Endothelial cell (in vitro differentiated cells): Measurements from ENCODE around the gene CALM3. TPM values are rescaled to one million over a fixed set of nuclear protein-coding genes. Genes with fewer than 3 reads are reported as not detected.

Source experiments
- DNase-seq: peaks from one replicate; pipeline ENCODE4 v3.0.0; 2021; ENCODE audit warnings: low spot score
- H3K27ac Mint-ChIP-seq: one replicate; pipeline ENCODE4 v1.8.0; 2021; ENCODE audit warnings: mixed read lengths, inconsistent platforms; ENCODE audit not compliant: unreplicated experiment
- H3K27me3 Mint-ChIP-seq: one replicate; pipeline ENCODE4 v1.8.0; 2021; ENCODE audit warnings: mild to moderate bottlenecking, moderate library complexity, mixed read lengths, inconsistent platforms; ENCODE audit not compliant: unreplicated experiment
- H3K36me3 Mint-ChIP-seq: one replicate; pipeline ENCODE4 v1.8.0; 2021; ENCODE audit warnings: mild to moderate bottlenecking, low read depth, mixed read lengths, inconsistent platforms; ENCODE audit not compliant: unreplicated experiment
- H3K4me1 Mint-ChIP-seq: one replicate; pipeline ENCODE4 v1.8.0; 2021; ENCODE audit warnings: mild to moderate bottlenecking, mixed read lengths, inconsistent platforms; ENCODE audit not compliant: unreplicated experiment
- H3K4me3 Mint-ChIP-seq: one replicate; pipeline ENCODE4 v1.8.0; 2021; ENCODE audit warnings: mild to moderate bottlenecking, mixed read lengths, inconsistent platforms; ENCODE audit not compliant: unreplicated experiment
- H3K9me3 Mint-ChIP-seq: one replicate; pipeline ENCODE4 v1.8.0; 2021; ENCODE audit warnings: mixed read lengths, inconsistent platforms; ENCODE audit not compliant: unreplicated experiment
- CTCF ChIP-seq: fragments of 200-600 bp; sonication (generic); IDR thresholded peaks from one replicate; pipeline ENCODE4 v1.5.0; 2021; ENCODE audit warnings: antibody characterized with exemption; ENCODE audit not compliant: unreplicated experiment
- total RNA-seq: library from RNA; stranded (reverse); fragmentation: NEBNext Ultra II Directional; extraction: Animal tissue kit (Norgen Biotek cat#: 25700); gene quantifications from one replicate; pipeline ENCODE4 v1.2.1, GENCODE V29; 2021; ENCODE audit not compliant: unreplicated experiment

Gene CALM3
- total RNA-seq, 1 donor from 2014 or later, result 564 TPM

GRCh38 chr19:46629546-46630025, 28.5 kb downstream of the CALM3 start:
- Mint-ChIP-seq H3K36me3 (peaks cover 4% of the 10 kb centered on the region), H3K27me3 (peaks cover 6% of the 10 kb centered on the region), H3K4me1 (peaks cover 9% of the 10 kb centered on the region), H3K9me3 (no peaks in the 10 kb centered on the region), H3K27ac (no peak overlapping the region), H3K4me3 (no peak overlapping the region)
- TF ChIP-seq CTCF, result no peak
- peak; percentile 60 for DNase-seq

GRCh38 chr19:46630586-46631205, 29.6 kb downstream of the CALM3 start:
- peaks cover 8% of the 10 kb centered on the region for H3K27me3 Mint-ChIP-seq
- H3K9me3 Mint-ChIP-seq, result no peaks in the 10 kb centered on the region
- H3K27ac Mint-ChIP-seq, result no peak overlapping the region
- TF ChIP-seq CTCF, result no peak
- peaks cover 4% of the 10 kb centered on the region for H3K36me3 Mint-ChIP-seq
- no peak overlapping the region for H3K4me3 Mint-ChIP-seq
- H3K4me1 Mint-ChIP-seq, result peaks cover 9% of the 10 kb centered on the region
- no peak for DNase-seq

GRCh38 chr19:46631481-46631880, 30.4 kb downstream of the CALM3 start:
- peaks cover 11% of the 10 kb centered on the region for H3K27me3 Mint-ChIP-seq
- no peak for DNase-seq
- peaks cover 9% of the 10 kb centered on the region for H3K4me1 Mint-ChIP-seq
- no peak overlapping the region for H3K27ac Mint-ChIP-seq
- H3K4me3 Mint-ChIP-seq, result no peak overlapping the region
- H3K36me3 Mint-ChIP-seq, result peaks cover 4% of the 10 kb centered on the region
- no peak for TF ChIP-seq CTCF
- H3K9me3 Mint-ChIP-seq, result no peaks in the 10 kb centered on the region

- no peak for DNase-seq
- TF ChIP-seq CTCF, result no peak
- no peaks in the 10 kb centered on the region for H3K9me3 Mint-ChIP-seq
- H3K4me1 Mint-ChIP-seq, result peaks cover 9% of the 10 kb centered on the region
- peaks cover 9% of the 10 kb centered on the region for H3K27me3 Mint-ChIP-seq
- H3K36me3 Mint-ChIP-seq, result peaks cover 4% of the 10 kb centered on the region
- H3K27ac Mint-ChIP-seq, result peak overlapping the region; percentile 30
- H3K4me3 Mint-ChIP-seq, result no peak overlapping the region
Observed at GRCh38 chr19:46633130-46633529, 32.0 kb downstream of the CALM3 start.

- Mint-ChIP-seq H3K4me3 (peak overlapping the region; percentile 81), H3K9me3 (no peaks in the 10 kb centered on the region), H3K4me1 (peaks cover 9% of the 10 kb centered on the region), H3K27ac (no peak overlapping the region), H3K36me3 (peaks cover 4% of the 10 kb centered on the region), H3K27me3 (peaks cover 9% of the 10 kb centered on the region)
- DNase-seq, result peak; percentile 85
- no peak for TF ChIP-seq CTCF
Observed at GRCh38 chr19:46634045-46634655, 33.0 kb downstream of the CALM3 start.
